HG03432 (cell line): ENCODE measurements around the gene DNAJB12.
"Not testable (repeated sequence)": the region's sequence is repeated elsewhere in the genome, so short reads cannot be mapped to it uniquely, and the experiment has no call there.

ENCODE experiments used
- ATAC-seq: cut with Tn5 transposase; IDR thresholded peaks from one replicate; pipeline ENCODE4 v1.9.1; 2021; ENCODE audit warnings: mild to moderate bottlenecking, moderate library complexity; ENCODE audit not compliant: unreplicated experiment

Gene DNAJB12

DNA sequence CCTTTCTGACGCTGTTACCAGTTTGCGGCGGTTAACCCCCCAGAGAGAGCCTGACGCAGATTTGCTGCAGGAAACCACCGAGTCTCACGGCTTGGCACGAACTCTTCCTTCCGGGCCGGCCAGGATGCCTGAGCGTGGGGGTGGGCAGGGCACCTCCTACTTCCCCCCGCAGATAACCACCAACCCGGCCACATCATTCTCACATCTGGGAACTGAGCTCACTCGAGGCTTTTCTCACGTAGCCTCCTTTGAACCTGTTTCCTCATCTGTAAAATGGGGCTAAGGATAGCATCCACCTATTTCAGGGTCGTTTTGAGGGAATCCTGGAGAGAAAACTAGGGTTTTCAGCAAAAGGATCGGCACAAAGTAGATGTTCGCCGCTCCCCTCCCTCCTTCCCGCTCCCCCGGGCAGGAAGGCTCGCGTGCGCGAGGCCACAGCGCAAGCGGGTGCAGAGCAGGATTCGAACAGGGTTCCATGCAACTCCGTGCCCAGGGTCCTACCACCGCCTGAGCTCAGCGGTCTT lies 57.4 kb downstream of the DNAJB12 start:
- ATAC-seq, result peak; percentile 60

DNA sequence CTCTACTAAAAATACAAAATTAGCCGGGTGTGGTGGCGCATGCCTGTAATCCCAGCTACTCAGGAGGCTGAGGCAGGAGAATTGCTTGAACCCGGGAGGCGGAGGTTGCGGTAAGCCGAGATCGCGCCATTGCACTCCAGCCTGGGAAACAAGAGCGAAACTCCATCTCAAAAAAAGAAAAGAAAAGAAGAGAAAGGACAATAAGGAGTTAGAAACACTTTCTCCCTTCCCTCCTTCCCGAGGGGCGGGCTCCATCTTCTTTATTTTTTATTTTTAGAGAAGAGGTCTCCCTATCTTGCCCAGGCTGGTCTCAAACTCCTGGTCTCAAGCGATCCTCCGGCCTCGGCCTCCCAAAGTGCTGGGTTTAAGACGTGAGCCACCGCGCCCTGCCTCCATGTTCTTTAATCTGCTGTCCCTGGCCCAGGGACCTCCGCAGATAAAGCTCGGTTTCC lies 57.9 kb downstream of the DNAJB12 start:
- not testable (repeated sequence) for ATAC-seq

DNA sequence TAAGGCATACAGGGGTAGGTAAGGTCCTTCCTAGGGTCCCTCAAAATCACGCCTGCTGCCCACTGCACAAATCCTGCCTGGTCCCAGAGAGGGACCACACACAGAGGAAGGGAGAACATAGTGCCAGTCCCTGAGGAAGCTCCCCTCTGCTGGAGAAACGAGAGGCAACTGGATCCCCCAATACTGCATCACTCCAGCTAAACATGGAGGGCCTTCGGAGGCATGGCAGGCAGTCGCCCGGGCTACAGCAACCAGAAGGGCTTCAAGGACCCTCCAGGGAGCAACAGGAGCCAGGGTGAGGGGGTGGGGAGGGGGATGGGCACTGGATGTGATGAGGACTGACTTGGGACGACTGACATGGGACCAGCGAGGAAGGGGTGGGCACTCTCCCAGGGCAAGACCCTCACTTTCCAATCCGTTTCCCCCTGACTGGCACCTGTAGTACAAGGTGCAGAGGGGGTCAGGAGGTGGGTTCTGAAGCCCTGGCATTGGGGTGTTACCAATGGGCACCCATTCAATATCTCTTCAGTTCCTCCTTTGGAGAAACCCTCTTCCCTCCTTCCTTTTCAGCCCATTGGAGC lies 59.3 kb downstream of the DNAJB12 start:
- no peak for ATAC-seq

DNA sequence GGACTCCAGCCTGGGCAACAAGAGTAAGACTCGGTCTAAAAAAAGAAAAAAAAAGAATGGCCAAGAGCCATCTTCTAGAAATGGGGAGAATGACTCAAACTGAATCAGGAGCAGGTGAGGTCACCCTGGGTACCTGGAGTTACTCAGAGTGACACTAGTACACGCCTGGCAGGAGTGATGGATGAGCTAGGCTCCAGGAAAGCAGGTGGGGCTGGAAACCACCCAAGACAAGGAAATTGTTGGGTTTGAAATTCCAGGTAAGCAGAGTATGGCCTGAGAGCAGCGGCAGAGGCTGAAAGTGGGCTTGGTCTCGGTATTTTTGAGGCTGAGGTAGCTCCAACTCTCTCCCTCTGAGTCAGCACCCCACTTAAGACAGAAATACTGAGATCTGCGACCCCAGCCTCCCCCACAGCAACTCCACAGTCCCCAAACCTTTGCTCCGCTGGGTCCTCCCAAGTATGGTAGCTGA lies 62.5 kb downstream of the DNAJB12 start:
- no peak for ATAC-seq

DNA sequence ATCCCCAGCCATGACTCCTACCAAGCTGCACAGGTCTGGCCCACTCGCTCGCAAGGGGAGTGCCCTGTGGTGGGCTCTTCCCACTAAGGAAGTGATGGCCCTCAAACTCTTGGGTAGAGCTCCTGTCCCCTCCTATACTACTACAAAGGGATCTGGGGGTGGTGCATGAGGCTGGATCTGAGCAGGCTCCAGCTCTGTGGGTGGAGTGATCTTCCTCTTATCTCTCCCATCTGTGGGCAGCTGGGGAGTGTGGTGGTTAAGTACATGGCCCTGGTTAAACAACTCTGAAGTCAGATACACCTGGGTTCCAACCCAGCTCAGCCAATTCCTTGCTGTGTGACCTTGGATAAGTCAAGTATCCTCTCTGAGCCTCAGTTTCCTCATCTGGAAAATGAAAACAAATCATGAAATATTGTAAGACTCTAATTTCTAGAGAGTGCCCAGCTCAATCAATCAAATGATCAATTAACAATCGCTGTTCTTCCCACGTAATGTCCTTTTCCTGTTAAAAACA lies 63.6 kb downstream of the DNAJB12 start:
- ATAC-seq, result no peak

DNA sequence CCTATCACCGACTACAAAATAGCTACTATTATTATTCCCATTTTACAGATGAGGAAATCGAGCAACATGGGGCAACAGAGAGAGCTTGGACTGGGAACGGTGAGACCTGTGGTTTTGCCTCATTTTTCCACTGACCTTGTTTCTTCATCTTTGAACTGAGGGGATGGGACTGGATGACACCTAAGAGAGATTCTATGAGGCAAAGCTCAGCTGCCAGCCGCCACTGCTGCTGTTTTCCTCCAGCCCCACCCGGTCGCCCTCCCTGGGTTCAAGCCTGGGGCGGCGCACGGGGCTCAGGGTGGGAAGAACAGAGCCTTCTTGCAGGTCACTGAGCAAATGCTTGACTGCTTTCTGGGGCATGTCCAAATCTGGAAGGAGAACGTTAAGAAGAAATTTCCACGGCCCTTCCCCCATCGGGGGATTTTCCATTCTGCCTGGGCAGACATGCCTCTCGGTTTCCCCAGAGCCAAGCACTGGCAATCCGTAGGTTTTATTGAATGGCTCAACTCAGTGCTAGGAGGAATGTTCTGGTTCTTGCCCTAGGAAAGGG lies 68.7 kb downstream of the DNAJB12 start:
- ATAC-seq, result no peak

DNA sequence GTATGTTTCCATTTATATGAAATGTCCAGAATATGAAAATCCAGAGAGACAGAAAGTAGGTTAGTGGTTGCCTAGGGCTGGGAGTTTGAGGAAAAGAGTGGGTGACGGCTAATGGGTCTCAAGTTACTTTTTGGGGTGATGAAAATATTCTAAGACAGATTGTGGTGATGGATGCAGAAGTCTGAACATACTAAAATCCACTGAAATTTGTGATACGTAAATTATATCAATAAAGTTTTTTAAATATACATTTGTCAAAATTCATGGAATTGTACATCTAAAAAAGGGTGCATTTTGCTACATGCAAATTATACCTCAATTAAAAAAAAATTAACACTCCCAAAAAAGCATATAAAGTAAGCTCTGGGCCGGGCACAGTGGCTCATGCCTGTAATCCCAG lies 71.6 kb downstream of the DNAJB12 start:
- no peak for ATAC-seq
